NCI-H460 (cell line): Measurements from ENCODE around the gene HGS. TPM values are rescaled to one million over a fixed set of nuclear protein-coding genes. Genes with fewer than 3 reads are reported as not detected.

Experiments used
- DNase-seq: peaks from one replicate; pipeline ENCODE4 v3.0.0-alpha.2; 2016; ENCODE audit warnings: low read depth; ENCODE audit errors: extremely low read depth
- polyA plus RNA-seq: library from polyadenylated mRNA; depleted of rRNA; stranded (reverse); fragments of >200 nt; gene quantifications from 2 replicates; pipeline ENCODE4 v1.2.3, GENCODE V29; 2014; cell fraction: nucleus; rRNA removed
- total RNA-seq: library from RNA; depleted of rRNA; stranded (reverse); fragments of >200 nt; shearing (Covaris generic); gene quantifications from 2 replicates; pipeline ENCODE4 v1.2.3, GENCODE V29; 2014; rRNA removed

The HGS gene
- total RNA-seq: 57.5 and 57.9 TPM in 2 replicates
- 371 and 397 TPM in 2 replicates for polyA plus RNA-seq

- peak; percentile 99 for DNase-seq
Observed at GRCh38 chr17:81683584-81684441, at the start of gene HGS, which contains the start of gene ARL16. Gene HGS, plus strand, starts transcription at chr17:81684011. Its CDS starts 56 bp downstream, at chr17:81684067. Gene ARL16, minus strand, starts transcription at chr17:81683797. Its CDS starts 44 bp downstream, at chr17:81683753.

DNA sequence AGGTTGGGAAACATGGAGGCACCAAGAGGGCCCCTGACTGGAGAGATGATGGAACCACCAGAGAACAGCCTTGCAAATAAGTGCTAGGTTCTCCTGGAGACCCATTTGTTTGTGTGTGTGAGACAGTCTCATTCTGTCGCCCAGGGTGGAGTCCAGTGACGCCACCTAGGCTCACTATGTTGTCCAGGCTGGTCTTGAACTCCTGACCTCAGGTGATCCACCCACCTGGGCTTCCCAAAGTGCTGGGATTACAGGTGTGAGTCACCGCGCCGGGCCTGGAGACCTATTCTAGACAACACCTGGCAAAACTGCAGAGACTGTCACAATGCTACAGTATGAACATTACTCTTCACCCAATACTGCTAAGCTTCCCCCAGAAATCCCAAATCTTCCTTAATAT is 48.4 kb upstream of the HGS start:
- DNase-seq: no peak

GRCh38 chr17:81635973-81636504 is 47.8 kb upstream of the HGS start:
- DNase-seq: peak; percentile 43

DNA sequence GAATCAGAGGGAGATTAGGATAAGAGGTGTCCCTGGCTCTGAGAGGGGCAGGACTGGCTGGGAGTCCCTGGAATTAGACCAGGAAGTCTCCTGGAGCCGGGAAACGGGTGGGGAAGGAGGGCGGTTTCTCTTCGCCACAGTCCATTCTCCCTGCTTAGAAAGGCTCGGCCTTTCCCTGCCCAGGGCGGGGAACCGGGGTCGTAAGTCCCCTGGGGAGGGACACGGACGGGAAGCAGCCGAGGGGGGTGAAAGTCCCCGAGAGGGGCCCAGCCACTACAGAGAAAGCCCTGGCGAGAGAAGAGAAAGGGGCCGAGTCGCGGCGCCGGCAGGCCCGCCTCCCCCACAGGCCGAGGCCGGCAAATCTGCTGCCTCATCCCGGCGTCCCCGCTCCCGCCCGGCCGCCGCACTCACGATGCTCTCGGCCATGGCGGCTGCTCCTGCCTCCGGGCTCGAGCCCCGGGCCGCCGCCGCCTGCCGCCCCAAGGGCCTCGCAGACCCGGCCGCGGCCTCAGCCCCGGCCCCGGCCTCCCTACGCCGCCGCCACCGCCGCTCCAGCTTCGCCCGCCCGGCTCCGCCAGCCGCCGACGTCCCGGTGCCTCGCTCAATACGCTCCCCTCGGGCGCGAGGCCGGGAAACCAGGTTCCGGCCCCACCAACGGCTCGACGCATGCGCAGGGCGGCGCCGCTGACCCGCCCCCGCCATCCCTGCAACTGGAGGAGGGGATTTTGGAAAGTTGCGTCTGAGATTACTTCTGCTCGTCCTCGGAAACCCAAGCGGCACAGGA is 47.1 kb upstream of the HGS start, which contains the start of the genes NPLOC4 and TSPAN10:
Gene NPLOC4 (minus strand): TSS at position 608 of the 784 bp plus-strand sequence. CDS start 182 bp downstream, at position 426.
Gene TSPAN10 (plus strand): TSS at position 692 of the 784 bp plus-strand sequence. CDS start 5,217 bp downstream, outside the sequence.
- peak; percentile 80 for DNase-seq

GRCh38 chr17:81638683-81639082 is 45.1 kb upstream of the HGS start:
- no peak for DNase-seq

DNA sequence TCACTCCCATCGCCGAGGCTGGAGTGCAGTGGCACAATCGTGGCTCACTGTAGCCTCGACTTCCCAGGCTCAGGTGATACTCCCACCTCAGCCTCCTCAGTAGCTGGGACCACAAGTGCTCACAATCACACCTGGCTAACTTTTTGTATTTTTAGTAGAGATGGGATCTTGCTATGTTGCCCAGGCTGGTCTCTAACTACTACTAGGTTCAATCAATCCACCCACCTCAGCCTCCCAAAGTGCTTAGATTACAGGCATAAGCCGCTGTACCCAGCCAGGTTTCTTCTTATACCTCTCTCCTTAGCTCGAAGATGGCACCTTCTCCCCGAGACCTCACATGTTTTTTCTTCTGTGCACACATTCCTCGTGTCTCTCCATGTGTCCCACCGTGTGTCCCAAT is 43.8 kb upstream of the HGS start:
- DNase-seq: no peak

DNA sequence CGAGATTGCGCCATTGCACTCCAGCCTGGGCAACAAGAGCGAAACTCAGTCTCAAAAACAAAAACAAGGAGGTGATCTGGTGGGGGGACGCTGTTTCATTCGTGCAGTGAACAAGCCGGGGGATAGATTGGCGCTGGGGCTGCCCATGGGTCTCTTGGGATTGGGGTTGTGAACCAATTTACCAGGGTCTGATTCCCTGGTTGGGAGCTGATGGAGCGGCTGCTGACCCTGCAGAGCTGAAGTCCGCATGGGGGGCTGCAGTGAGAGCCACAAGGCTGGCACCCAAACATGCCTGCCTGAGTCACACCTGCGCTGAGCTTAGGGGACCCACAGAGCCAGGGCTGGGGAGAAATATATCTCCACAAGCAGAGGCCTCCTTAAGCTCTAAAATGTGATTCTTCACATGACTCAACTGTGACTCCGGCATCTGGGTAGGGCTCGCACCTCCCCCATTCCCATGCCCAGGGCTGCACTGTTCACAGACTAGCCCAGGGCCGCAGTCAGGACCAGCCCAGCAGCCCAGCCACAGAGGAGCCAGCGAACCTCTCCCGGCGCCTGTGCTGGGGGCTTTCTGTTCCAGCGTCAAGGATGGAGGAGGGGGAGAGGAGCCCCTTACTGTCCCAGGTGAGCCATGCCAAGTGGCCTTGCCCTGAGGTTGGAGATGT is 41.9 kb upstream of the HGS start:
- DNase-seq: no peak

DNA sequence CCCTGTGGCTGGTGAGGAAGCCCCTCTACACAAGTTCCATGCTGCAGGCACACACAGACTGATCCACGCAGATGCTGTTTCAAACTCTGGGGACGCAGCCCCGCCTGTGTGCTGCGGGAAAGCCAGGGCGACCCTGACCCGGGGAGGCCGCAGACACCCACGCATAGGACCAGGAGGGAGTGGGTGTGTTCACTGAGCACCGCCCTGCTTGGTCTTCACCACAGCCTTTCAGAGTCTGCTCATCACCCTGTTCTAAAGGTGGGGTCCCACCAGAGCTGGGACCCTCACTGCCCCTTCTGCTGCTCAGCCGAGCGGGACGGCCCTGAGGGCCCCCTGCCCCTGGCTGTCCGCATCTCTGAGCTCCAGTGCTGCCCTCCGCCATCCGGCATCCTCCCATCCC is 39.3 kb upstream of the HGS start:
- no peak for DNase-seq

DNA sequence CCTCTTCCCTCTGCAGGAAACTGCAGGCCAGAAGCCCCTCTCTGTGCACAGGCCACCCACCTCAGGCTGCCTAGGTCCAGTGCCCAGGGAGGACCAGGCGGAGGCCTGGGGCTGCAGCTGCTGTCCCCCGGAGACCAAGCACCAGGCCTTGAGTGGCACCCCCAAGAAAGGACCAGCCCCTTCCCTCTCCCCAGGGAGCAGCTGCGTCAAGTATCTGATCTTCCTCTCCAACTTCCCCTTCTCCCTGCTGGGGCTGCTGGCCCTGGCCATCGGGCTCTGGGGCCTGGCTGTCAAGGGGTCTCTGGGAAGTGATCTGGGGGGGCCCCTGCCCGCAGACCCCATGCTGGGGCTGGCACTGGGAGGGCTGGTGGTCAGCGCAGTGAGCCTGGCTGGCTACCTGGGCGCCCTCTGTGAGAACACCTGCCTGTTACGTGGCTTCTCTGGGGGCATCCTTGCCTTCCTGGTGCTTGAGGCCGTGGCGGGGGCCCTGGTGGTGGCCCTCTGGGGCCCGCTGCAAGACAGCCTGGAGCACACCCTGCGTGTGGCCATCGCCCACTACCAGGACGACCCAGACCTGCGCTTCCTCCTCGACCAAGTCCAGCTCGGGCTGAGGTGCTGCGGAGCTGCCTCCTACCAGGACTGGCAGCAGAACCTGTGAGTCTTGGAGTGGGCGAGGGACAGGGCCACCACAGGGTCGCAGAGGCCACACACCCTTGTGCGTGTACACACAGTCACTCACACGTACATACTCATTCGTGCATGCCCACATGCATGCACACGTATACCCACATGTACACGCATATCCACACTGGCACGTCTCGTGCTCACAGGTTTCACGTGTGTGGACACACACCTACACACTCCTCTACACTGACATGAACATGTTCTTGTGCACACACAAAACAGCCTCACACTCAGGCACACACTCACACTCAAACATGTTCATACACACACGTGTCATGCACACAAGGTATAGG is 38.5 kb upstream of the HGS start:
- no peak for DNase-seq

DNA sequence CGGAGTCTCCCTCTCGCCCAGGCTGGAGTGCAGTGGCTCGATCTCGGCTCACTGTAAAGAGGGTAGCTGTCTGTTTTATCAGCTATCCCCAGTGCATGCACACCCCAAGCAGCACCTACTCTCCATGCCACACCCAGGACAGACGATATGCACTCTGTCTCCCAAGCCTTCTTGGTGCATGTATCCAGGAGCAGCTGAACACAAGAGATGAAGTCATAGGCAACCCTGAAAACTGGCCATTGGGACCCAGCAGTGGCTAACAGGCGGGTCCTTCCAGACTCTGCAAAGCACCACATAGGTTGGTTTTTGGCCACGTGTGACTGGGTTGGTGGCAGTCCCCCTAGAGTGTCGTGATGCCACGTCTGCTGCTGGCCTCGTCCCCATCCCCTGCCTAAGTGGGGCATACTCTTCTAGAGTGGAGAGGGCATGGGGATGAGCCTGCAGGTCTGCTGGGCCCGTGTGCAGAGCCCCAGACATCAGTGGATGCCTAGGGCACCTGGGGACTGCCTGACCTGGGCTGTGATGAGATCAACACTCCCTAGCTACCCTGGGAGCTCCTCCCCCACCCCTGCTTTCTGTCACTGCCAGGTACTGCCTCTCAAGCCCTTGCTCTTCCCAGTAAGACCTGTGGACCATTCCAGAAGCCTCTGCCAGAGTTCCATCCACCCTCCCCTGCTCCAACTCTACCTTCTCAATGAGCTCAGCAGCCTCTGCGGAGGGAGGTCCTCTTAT is 36.8 kb upstream of the HGS start:
- no peak for DNase-seq

DNA sequence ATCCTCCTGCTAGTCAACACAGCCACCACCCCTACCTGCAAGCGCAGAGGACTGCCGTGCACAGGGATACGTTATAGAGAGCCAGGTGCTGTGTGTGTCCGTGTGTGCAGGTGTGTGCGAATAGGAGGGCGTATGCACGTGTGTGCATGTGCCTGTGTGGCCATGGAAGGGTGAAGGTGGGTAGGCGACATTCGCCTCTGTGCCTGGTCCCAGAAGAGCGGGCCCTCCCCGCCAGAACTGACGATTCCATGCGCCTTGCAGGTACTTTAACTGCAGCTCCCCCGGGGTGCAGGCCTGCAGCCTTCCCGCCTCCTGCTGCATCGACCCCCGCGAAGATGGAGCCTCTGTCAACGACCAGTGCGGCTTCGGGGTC is 36.2 kb upstream of the HGS start:
- no peak for DNase-seq

DNA sequence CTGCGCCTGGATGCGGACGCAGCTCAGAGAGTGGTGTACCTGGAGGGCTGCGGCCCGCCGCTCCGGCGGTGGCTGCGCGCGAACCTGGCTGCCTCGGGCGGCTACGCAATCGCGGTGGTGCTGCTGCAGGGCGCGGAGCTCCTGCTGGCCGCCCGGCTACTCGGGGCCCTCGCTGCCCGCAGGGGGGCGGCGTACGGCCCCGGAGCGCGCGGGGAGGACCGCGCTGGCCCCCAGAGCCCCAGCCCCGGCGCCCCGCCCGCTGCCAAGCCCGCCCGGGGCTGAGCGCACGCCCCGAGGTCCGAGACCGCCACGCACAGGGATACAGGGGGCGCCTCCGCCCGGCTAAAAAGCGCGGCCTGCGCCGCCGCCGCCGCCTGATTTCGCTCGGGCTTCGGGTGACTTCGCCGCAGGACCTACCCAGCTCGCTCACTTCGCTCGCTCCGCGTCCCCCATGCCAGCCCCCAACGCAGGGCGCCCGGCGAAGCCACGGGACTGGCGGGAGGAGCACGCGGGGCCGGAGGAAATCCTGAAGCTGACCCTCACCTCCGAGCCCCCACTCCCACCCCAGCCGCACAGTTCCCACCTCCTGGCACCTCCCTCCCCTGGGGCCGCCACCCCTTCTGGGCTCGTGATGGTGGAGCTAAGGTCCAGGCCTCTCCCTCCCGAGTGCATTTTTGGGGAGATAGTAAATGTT is 35.7 kb upstream of the HGS start:
- DNase-seq: no peak

GRCh38 chr17:81648707-81649085 is 35.1 kb upstream of the HGS start:
- DNase-seq: no peak

GRCh38 chr17:81650951-81651350 is 32.9 kb upstream of the HGS start:
- DNase-seq: no peak

DNA sequence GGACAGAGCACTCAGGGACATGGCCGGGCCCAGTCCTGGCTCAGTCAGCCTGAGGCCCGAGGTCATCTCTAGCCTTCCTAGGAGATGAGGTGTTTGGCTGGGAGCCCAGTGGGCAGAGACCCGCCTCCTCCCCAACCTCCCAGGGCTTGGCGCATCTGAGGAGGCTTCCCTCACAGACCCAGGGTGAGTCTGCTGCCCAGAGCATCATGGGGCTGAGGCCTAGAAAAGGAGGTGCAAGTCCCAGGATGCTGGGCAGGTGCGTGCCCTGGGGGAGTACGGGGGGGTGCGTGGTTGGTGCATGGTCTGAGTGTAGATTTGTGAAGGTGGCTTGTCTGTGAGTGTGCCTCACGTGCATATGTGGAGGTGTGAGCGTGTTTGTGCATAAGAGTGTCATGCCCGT is 32.1 kb upstream of the HGS start:
- no peak for DNase-seq

GRCh38 chr17:81652906-81653771 is 30.7 kb upstream of the HGS start:
- DNase-seq: no peak
